ENCODE measurements around the gene EFS.
"Not testable (repeated sequence)": the region's sequence is repeated elsewhere in the genome, so short reads cannot be mapped to it uniquely, and the experiment has no call there.

EFS gene

DNA sequence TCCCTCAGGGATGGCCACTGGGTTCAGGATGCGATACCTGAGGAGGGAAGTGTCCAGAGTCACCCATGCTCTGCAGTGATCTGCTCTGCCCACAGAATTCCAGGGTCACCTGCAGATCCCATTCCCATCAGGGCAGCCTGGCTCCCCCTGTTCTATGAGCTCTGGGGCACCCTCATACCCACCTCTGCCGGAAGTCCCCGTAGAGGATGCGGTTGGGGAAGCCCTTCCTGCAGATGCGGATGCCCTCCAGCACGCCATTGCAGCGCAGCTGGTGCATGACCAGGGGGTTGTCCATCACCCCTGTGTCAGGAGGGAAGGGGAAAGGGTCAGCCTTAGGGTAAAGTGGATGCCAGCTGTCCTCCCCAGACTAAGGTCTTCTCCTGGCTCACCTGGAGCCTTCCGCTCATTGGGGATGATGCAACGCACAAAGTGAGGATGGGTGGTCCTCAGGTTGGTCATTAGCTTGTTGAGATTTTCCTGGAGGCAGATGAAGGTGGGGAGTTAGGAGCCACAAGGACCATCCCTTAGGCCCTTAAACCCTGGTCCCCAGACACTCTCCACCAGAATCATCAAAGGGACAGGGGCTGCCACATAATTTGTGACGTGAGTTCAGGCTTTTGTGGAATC is 31.9 kb upstream of the EFS start:
- DNase-seq (ENCODE audit: low read depth), result no peak
- no peak overlapping the region for H3K4me3 ChIP-seq (ENCODE audit: low read depth, low read length)
- TF ChIP-seq MYC (IDR thresholded peaks at IDR 0.05; ENCODE audit: low read depth, low read length) (no peak), CTCF (IDR thresholded peaks at IDR 0.05; ENCODE audit: low read depth, low read length) (no peak), POLR2A (IDR thresholded peaks at IDR 0.05; ENCODE audit: extremely low read depth, insufficient read length) (no peak), MAX (IDR thresholded peaks at IDR 0.05; ENCODE audit: low read depth, low read length) (no peak)

DNA sequence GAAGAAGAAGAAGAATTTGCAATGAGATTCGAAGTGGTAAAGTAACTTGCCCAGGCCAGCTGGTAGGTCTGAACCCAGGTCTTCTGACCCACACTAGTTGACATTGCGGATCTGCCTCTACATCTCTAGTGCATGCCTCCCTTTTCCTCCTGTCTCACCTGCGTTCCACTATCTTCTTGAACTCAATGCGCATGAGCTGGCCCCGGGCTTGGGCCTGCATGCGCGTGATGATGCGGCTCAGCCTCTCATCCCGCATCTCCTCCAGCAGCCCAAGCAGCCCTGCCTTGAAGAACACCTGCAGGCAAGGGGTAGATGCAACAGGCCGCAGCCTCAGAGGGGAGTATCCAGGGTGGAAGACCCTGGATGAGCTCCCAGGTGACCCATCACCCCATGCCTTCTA is 31.2 kb upstream of the EFS start:
- no peak for DNase-seq (ENCODE audit: low read depth)
- H3K4me3 ChIP-seq (ENCODE audit: low read depth, low read length), result no peak overlapping the region
- TF ChIP-seq CTCF (IDR thresholded peaks at IDR 0.05; ENCODE audit: low read depth, low read length), result no peak

DNA sequence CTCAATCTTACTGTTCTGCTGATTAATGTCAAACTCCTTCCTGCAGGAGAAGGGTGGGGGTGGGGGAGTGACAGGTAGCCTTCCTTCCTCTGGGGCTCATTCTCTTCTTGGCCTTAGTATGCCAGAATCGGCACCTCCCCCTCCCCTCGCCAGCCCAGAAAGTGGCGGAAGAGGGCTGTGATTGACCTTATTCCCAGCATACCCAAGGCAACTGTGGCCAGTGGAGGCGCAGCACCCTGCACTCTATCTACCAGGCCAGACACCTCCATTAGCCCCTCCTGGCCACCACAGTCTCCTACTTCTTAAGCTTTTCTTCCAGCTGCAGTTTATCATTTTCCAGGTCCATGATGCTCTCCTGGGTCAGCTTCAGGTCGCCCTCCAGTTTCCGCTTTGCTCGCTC is 27.6 kb upstream of the EFS start:
- TF ChIP-seq CTCF (IDR thresholded peaks at IDR 0.05; ENCODE audit: low read depth, low read length) (no peak), POLR2A (IDR thresholded peaks at IDR 0.05; ENCODE audit: extremely low read depth, insufficient read length) (no peak), MAX (IDR thresholded peaks at IDR 0.05; ENCODE audit: low read depth, low read length) (no peak), MYC (IDR thresholded peaks at IDR 0.05; ENCODE audit: low read depth, low read length) (no peak)
- no peak for DNase-seq (ENCODE audit: low read depth)
- no peak overlapping the region for H3K4me3 ChIP-seq (ENCODE audit: low read depth, low read length)

GRCh38 chr14:23389871-23390270 is 24.9 kb upstream of the EFS start:
- DNase-seq (ENCODE audit: low read depth), result not testable (repeated sequence)

GRCh38 chr14:23389396-23389795 is 24.4 kb upstream of the EFS start:
- H3K4me3 ChIP-seq (ENCODE audit: low read depth, low read length), result no peak overlapping the region
- no peak for DNase-seq (ENCODE audit: low read depth)
- no peak for TF ChIP-seq CTCF (IDR thresholded peaks at IDR 0.05; ENCODE audit: low read depth, low read length)
- no peak for TF ChIP-seq MYC (IDR thresholded peaks at IDR 0.05; ENCODE audit: low read depth, low read length)
- no peak for TF ChIP-seq POLR2A (IDR thresholded peaks at IDR 0.05; ENCODE audit: extremely low read depth, insufficient read length)
- no peak for TF ChIP-seq MAX (IDR thresholded peaks at IDR 0.05; ENCODE audit: low read depth, low read length)

More at GRCh38 chr14:23389871-23390270, 24.9 kb upstream of the EFS start:
- not testable (repeated sequence) for H3K4me3 ChIP-seq (ENCODE audit: low read depth, low read length)

GRCh38 chr14:23388996-23389395 is 24.0 kb upstream of the EFS start:
- DNase-seq (ENCODE audit: low read depth), result no peak
- no peak for TF ChIP-seq MAX (IDR thresholded peaks at IDR 0.05; ENCODE audit: low read depth, low read length)
- no peak for TF ChIP-seq CTCF (IDR thresholded peaks at IDR 0.05; ENCODE audit: low read depth, low read length)
- H3K4me3 ChIP-seq (ENCODE audit: low read depth, low read length), result no peak overlapping the region
